ENCODE data around the gene HLA-DQA2.
"Not testable (repeated sequence)": the region's sequence is repeated elsewhere in the genome, so short reads cannot be mapped to it uniquely, and the experiment has no call there.

HLA-DQA2 gene

DNA sequence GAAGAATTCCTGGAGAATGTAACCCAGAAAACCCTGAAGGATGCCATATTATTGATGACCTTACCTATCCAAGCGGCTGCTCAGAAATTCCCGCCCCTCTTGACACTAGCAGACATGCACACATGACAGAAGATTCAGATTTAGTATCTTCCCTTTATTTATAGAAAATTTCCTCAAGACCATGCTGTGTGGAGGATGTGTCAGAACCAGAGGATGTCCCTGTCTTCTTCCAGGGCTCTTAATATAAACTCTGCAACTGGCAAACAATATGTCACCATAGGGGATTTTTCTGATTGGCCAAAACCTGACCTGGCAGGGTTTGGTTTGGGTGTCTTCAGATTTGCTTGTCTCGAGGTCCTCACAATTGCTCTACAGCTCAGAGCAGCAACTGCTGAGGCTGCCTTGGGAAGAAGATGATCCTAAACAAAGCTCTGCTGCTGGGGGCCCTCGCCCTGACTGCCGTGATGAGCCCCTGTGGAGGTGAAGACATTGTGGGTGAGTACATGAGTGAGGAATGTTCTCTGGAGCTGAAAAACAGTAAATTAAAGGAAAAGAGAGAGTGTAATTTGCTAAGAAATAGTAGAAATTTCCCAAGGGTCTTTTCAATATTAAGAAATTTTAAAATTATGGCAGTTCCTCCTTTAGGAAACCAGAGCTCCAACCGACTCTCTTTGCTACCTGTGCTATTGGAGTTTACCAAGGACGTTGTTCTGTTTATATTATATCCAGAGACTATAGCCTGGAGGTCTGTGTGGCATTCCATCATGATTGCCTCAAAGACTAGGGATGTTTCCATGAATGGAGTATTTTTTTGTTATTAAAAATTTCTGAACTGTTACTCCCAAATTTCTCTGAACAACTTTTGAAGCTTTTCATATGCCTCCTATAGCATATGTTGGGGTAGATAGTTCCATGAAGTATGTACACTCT, at the start of gene HLA-DQA2:
HLA-DQA2 (plus strand) TSS at position 361 of the 930 bp plus-strand sequence; CDS start at position 414, 53 bp downstream.
- no peak for DNase-seq

- DNase-seq = no peak
Observed at GRCh38 chr6:32692019-32692418, 49.2 kb upstream of the HLA-DQA2 start.

DNA sequence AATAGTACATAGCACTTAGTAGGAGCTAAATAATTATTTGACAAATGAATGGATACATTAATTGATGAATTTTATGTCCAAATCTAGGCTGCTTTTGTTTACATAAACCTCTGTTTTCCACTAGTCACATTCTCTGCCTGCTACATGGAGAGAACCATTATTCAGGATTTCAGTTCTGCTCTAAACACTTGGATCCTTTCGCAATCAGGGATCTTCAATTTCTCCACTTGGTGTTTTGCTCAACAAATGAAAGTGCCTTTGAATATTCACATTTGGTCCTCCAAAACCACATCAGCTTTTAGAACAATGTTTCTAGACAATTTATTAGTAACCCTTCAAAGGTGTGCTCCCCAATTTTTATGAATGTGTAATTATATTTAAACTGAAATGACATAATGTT, 44.2 kb upstream of the HLA-DQA2 start:
- DNase-seq = no peak

- no peak for DNase-seq
Observed at GRCh38 chr6:32700391-32701040, 40.7 kb upstream of the HLA-DQA2 start.

- DNase-seq = no peak
Observed at GRCh38 chr6:32703347-32703746, 37.8 kb upstream of the HLA-DQA2 start.

DNA sequence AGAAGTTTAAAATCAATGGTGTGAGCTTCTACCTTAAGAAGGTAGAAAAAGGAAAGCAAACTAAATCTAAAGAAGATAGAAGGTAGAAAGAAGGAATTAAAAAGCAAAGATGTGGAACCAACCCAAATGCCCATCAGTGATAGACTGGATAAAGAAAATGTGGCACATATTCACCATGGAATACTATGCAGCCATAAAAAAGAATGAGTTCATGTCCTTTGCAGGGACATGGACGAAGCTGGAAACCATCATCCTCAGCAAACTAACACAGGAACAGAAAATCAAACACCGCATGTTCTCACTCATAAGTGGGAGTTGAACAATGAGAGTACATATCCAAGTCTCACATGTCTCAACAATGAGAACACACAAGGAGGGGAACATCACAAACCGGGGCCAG, 36.0 kb upstream of the HLA-DQA2 start:
- DNase-seq = not testable (repeated sequence)

DNA sequence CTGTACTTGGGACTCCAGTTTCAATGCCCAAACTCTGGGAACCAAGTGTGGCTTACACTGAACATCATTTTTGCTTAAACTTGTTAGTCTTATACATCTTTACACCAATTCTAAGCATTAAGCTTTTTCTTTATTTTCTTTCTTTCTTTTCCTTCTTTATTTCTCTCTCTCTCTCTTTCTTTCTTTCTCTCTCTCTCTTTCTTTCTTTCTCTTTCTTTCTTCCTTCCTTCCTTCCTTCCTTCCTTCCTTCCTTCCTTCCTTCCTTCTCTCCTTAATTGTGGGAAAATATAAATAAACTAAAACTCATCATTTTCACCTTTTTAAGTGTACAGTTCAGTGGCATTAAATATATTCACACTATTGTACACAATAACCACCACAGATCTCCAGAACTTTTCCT, 31.6 kb upstream of the HLA-DQA2 start:
- DNase-seq = no peak

- no peak for DNase-seq
Observed at GRCh38 chr6:32713241-32713640, 27.9 kb upstream of the HLA-DQA2 start.

DNA sequence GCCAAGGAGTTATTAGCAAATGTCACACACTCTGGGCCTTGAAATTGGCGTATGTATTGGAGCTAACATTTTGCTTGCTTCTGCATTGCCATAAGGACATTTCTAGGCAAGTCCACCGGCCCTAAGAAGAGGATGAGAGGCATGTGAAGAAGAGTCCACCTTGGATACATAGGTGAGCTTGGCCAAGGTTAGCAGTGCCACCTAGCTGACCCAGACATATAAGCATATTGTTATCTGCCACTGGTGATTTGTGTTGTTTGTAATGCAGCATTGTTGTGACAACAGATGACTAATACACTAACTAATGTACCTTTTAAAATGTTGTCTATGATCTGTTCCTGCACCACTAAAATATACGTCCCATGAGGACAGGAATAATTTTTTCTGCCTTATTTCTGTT, 24.8 kb upstream of the HLA-DQA2 start:
- DNase-seq = no peak

- no peak for DNase-seq
Observed at GRCh38 chr6:32718879-32719278, 22.3 kb upstream of the HLA-DQA2 start.

- DNase-seq = no peak
Observed at GRCh38 chr6:32738126-32738525, 3.1 kb upstream of the HLA-DQA2 start.

- no peak for DNase-seq
Observed at GRCh38 chr6:32742374-32742773, 1.2 kb downstream of the HLA-DQA2 start.

- DNase-seq = no peak
Observed at GRCh38 chr6:32744776-32745175, 3.6 kb downstream of the HLA-DQA2 start.

GRCh38 chr6:32745649-32746048, 4.5 kb downstream of the HLA-DQA2 start:
- DNase-seq = not testable (repeated sequence)

- DNase-seq = no peak
Observed at GRCh38 chr6:32752580-32752979, 11.4 kb downstream of the HLA-DQA2 start.

DNA sequence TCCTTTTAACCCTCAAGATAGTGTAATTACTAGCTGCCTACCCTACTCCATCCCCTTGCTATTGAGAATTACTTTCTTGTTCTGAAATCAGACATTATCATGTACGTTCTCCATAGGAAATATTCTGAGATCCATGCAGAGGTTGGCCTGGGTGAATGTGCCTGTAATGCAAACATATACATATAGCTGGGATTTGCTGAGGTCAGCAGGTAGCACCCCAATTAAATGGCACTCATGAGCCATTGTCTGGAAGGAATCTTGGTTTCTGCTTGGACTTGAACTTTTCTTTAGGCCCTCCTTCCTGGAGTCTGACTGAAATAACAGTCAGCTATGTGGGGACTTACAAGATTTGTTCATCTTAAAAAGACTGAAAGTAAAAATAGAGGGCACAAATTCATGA, 18.5 kb downstream of the HLA-DQA2 start:
- DNase-seq = no peak

- DNase-seq = no peak
Observed at GRCh38 chr6:32761072-32761471, 19.9 kb downstream of the HLA-DQA2 start.

DNA sequence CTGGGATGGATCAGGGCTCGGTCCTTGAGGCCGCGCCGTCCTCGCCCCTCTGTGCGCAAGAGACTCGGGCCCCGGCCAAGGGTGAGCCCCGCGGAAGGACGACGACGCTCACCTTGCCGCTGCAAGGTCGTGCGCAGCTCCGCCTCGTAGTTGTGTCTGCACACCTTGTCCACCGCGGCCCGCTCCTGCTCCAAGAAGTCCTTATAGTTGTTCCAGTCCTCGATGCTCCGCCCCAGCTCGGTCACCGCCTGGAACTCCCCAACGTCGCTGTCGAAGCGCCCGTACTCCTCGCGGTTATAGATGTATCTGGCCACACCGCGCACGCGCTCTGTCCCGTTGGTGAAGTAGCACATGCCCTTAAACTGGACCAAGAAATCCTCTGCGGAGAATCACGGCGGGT, 20.4 kb downstream of the HLA-DQA2 start:
- DNase-seq = no peak

DNA sequence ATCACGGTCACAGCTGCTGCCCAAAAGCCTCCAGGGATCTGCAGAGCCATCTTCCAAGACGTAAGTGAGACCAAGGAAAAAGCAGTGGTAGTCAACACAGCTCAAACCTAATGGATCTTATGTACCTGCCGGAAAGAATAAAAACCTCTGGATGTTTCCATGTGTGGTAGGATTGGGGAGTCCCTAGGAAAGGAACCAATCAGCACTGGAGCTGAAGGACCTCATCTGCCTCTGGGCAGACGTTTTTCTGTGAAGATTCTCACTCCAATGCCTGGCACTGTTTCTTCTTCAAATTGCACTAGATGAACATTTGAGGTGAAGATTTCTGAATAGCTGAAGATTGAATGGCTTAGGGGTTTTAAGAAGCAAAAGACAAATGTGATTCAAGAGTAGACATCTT, 22.2 kb downstream of the HLA-DQA2 start, which contains the start of gene HLA-DQB2:
HLA-DQB2 (minus strand) TSS at position 112 of the 400 bp plus-strand sequence; CDS start at position 50, 62 bp downstream.
- no peak for DNase-seq

DNA sequence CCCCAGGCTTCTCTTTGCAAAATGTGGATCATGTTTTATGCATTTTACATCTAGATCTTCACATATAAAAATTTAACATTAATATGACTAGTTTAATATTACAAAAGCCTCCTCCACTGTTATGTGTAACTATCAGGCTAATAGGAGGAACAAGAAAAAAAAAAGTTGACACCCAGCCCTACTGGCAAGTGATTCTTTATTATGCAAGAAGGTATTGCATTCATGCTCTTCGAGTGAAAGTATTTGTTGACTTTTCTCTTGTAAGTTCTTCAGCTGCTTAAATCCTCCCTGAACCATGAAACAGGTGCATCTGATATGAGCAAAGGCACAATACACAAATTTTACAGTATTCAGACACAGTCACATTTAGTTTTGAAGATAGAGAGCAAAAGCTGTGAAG, 22.9 kb downstream of the HLA-DQA2 start:
- DNase-seq = no peak

- no peak for DNase-seq
Observed at GRCh38 chr6:32772656-32773055, 31.5 kb downstream of the HLA-DQA2 start.

- no peak for DNase-seq
Observed at GRCh38 chr6:32774426-32774825, 33.2 kb downstream of the HLA-DQA2 start.

- no peak for DNase-seq
Observed at GRCh38 chr6:32775071-32775470, 33.9 kb downstream of the HLA-DQA2 start.

DNA sequence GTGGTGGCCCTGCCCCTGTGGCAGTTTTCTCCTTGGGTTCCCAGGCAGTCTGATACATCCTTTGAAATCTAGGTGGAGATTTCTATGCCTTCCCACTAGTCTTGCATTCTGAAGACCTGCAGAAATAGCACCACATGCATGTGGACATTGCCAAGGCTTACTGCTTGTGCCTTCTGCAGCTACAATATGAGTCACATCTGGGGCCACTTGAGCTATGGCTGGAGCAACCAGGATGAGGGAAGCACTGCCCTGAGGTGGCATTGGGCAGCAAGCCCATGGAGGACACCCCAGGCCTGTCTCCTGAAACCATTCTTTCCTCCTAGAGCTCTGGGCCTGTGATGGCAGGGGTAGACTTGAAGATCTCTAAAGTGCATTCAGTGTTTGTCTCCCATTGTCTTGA, 37.8 kb downstream of the HLA-DQA2 start:
- no peak for DNase-seq
